ENCODE data around the gene ABCC1.
A peak's percentile ranks its signal among the peaks of the same experiment; 100 is the strongest.
"Not testable (repeated sequence)": the region's sequence is repeated elsewhere in the genome, so short reads cannot be mapped to it uniquely, and the experiment has no call there.

Gene ABCC1

DNA sequence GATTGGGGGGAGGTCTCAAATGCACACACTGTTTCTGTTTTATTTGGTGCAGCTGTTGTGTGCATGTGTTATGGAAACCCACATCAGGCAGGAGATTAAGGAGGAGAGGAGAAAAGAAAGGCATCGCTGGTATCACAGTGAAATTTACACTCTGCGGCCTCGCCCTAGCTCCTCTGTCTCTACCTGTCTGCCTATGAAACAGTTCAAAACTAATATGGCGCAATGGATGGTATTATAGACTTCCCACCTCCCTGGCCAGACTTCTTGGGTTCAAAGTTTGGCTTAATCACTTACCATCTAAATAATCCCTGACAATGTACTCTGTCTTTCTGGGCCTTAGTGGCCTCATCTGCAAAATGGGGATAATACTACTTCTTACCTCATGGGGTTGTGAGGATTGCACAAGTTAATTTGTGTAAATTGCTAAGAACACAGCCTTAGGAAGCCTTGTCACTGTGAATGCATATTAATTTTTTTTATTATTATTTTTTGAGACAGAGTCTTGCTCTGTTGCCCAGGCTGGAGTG lies 1.4 kb upstream of the ABCC1 start:
- DNase-seq = no peak

DNA sequence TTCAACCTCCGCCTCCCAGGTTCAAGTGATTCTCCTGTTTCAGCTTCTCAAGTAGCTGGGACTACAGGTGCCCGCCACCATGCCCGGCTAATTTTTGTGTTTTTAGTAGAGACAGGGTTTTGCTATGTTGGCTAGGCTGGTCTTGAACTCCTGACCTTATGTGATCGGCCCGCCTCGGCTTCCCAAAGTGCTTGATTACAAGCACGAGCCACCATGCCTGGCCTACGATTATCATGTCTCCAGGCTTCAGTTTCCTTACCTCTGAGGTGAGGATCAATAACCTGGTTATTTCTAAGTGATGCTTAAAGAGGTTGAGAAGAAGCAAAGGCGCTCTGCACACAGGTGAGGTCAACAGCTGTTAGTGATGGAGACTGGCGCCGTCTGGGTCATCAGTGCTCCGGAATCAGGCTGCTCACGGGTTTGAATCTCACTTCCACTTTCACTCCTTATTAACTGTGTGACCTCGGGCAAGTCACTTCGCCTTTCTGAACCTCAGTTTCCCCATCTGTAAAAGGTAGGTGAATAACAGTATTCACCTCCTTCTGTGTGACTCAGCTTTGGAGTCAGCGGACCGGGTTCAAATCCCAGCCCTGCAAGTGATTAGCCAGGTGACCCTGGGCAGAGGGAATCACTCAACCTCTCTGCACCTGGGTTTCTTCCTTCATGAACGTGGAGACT lies 745 bp upstream of the ABCC1 start:
- no peak for DNase-seq

GRCh38 chr16:15950161-15950854 lies 892 bp downstream of the ABCC1 start:
- peak in 1 of 2 experiments; percentile 29 for DNase-seq

DNA sequence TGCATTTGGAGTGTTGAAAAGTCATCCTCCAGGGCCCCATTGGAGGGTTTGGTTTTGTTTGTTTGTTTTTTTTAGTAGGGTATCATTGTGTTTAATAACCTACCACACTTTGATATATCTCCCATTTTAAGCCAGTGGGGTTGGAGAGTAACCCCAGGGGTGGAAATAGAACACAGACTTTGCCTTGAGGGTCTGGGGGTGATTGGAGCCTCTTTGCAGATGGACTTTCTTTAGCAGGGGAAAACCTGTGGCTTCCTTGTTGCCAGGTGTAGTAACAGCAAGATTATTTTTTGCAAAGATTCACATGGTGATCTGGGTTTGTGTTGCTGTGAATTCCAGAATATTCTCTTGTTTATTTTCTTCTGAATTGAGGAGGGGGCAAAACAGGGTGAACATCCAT lies 1.5 kb downstream of the ABCC1 start:
- DNase-seq = no peak

- DNase-seq = no peak
Observed at GRCh38 chr16:15951852-15952251, 2.4 kb downstream of the ABCC1 start.

DNA sequence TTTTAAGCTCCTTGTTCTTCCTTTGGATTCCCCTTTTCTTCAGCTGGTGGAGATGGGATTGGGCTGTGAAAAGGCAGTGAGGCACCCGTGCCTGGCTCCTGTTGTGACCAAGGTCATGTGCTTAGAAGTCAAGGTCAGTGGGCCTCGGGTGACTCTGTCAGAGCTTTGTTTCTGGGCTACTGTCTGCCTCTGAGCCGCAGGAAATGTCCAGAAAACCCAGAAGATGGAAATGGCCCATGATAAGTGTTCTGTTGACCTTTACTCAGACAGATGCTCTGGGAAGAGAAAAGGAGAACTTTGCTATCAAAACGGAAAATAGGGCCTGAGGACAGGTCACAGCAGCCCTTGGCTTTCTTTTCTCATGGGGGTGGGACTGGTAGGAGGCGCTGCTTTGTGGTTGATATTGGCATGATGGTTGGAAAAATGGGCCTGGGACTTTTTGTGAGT lies 2.9 kb downstream of the ABCC1 start:
- no peak for DNase-seq

GRCh38 chr16:15953477-15953876 lies 4.1 kb downstream of the ABCC1 start:
- DNase-seq = no peak

DNA sequence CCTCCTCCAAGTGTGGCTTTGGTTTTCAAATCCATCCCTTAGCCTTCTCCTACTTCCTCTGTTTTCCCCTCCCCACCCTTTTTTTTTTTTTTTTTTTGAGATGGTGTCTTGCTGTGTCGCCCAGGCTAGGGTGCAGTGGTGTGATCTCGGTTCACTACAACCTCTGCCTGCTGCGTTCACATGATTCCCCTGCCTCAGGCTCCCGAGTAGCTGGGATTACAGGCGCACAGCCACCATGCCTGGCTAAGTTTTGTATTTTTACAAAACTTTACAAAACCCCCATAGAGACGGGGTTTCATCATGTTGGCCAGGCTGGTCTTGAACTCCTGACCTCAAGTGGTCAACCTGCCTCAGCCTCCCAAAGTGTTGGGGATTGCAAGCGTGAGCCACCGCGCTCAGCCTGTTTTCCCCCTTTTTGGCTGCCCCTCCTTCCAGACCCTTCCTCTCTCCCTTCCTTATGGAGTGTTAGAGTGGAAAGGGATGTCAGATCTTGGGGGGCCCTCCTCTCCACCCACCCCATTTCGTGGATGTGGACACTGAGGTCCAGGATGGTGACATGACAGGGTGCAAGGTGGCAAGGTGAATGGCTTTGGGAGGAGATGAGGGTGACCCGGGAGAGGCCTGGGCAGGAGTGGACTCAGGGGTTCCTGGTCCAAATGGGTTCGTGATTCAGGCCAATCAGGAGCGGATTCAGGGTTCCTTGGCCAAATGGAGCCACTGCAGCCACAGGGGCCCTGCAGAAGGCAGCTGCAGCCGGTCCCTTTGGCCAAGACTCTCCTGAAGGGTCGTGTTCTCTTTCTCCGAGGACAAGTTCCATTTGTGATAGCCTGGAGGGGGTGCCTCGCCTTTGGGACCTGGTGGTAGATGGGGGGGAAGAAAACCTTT lies 4.8 kb downstream of the ABCC1 start:
- no peak for DNase-seq

- DNase-seq = no peak
Observed at GRCh38 chr16:15954814-15955151, 5.4 kb downstream of the ABCC1 start.

DNA sequence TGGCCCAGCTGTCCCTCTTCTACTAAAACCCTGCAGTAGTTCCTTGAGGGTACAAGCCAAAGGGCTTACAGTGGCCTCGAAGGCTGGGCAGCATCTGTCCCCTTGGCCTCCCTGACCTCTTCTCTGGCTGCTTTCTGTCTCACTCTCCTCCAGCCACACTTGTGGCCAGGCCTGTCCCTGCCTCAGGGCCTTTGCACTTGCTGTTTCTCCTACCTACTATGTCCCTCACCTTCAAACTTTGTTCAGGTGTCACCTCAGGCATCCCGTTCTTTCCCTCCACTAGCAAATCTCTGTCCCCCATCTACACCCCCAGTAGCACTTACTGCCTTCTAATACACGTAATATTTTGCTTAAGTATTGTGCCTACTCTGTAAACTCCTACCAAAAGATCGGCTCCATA lies 6.0 kb downstream of the ABCC1 start:
- no peak for DNase-seq

GRCh38 chr16:15956106-15956505 lies 6.7 kb downstream of the ABCC1 start:
- not testable (repeated sequence) for DNase-seq

DNA sequence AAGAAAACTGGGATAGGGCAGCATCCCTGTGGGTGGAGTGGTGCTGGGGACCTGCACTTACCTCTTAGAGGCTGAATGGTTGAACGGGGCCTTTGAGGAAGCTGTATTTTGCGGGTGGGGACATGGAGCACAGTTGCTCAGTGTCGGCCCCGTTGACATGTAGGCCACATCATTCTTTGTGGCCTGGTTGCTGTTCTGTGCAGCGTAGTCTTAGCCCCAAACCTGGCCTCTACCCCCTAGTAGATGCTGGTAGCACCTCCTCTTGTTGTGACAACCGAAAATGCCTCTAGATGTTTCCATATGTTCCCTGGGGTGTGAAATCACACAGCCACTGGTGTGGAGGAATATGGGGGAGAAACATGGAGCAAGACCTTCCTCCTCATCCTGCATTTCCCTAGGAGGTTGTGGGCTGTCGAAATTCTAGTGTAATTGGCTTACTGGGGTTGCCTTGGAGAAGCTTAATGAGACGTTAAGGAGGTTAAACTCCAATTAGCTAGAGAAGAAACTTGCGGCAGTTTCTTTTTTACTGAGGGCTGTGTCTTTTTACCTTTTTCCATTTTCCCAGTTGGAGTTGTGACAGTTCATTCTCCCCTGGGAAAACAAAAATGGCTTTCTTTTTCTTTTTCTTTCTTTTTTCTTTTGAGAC lies 9.4 kb downstream of the ABCC1 start:
- no peak for DNase-seq

GRCh38 chr16:15960124-15960971 lies 10.9 kb downstream of the ABCC1 start:
- DNase-seq = no peak

- DNase-seq = no peak
Observed at GRCh38 chr16:15961060-15961511, 11.7 kb downstream of the ABCC1 start.

- DNase-seq = no peak
Observed at GRCh38 chr16:15961571-15962090, 12.2 kb downstream of the ABCC1 start.

- no peak for DNase-seq
Observed at GRCh38 chr16:15963307-15963910, 14.0 kb downstream of the ABCC1 start.

DNA sequence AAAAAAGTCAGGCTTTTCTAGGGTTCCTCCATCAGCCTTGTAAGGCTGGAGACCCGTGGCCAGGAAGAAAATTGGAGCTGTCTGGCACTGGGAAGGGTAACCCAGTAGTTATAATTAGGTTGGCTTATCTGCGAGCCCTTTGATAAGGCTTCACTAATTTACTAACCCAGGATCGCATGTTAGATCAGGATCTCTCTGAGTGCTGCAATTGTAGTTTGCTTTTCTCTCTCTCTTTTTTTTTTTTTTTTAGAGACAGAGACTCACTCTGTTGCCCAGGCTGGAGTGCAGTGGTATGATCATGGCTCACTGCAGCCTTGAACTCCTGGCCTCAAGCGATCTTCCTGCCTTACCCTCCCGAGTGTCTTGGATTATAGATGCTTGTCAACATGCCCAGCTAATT lies 17.0 kb downstream of the ABCC1 start:
- no peak for DNase-seq

DNA sequence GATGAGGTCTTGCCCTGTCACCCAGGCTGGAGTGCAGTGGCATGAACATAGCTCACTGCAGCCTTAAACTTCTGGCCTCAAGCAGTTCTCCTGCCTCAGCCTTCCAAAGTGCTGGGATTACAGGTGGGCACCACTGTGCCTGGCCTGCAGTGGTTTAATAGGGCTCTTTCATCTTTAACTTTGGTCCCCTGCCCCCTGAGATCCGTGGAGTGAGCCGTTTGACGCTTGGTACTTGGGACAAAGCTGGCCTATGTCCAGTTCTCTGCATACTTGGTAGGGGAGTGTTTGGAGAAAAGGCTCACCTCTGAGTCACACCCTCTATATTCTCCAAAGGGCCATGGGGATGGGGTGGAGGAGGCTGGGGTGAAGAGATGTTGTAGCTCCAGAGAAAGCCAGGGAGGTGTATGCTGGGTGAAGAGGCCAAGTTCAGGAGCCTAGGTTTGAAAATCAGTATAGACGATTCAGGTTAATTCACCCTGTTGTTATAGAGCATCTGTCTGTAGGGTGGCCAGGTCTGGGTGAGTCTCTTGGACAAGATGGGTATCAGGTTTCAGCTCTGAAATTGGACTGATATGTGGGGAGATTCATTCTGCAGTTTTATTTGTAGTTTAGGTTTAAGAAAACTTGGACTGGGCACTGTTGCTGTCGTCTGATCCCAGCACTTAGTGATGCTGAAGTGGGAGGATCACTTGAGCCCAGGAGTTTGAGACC lies 17.6 kb downstream of the ABCC1 start:
- no peak for DNase-seq

DNA sequence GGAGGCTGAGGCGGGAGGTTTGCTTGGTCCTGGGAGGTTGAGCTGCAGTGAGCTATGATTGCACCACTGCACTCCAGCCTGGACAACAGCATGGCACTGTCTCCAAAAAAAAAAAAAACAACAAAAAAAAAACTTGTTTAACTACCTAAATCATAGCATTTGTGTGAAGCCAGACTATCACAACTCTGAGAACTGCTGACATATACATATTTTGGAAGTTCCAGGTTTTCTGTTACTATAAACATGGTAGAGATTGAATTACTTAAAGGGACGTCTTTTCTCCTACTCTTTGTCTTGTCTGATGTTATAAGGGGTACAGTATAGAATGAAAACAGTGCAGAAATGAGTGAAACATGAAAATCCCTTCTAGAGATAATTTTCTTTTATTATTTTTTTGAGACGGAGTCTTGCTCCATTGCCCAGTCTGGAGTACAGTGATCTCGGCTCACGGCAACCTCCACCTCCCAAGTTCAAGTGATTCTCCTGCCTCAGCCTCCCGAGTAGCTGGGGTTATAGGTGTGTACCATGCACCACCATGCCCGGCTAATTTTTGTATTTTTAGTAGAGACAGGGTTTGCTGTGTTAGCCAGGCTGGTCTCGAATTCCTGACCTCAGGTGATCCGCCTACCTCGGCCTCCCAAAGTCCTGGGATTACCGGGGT lies 18.4 kb downstream of the ABCC1 start:
- no peak for DNase-seq

DNA sequence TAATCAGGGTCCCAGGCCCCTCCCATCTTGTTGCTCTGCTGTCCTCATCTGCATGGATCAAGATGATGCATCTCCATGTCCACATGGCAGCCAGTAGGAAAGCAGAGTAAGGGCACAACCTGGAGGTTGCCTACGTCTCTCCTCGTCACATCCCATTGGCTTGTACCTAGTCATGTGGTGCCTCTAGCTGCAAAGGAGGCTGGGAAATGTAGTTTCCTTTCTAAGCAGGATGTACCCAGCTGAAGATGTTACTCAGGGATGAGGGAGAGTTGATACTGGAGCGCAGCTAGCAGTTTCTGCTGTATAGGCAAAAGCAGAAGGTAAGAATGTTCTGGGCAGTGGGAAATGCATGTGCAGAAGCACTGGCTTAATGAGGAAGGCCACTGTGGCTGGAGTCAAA lies 20.8 kb downstream of the ABCC1 start:
- no peak for DNase-seq
